Upper lobe of left lung (tissue), 4 donors: ENCODE measurements around the gene AHDC1.

ENCODE experiments used
- CTCF ChIP-seq, 6 experiments: fragments of 450-650 bp in 4 of 6; fragments of 200-600 bp in 2 of 6; sonication (generic) in 2 of 6; IDR thresholded peaks; one replicate each; pipeline ENCODE4 v1.5.1; 2016 to 2019; ENCODE audit warnings: antibody characterized with exemption in 6 of 6
- EP300 ChIP-seq, 4 donors: sonication (generic); formaldehyde crosslinking; IDR thresholded peaks; one replicate each; pipeline ENCODE4 v1.5.1; 2017; ENCODE audit warnings: antibody characterized with exemption in 4 of 4, control low read depth in 2 of 4

GRCh38 chr1:27544834-27545233 is 59.1 kb downstream of the AHDC1 start:
- no peak for TF ChIP-seq CTCF (IDR thresholded peaks at IDR 0.05)
- TF ChIP-seq EP300 (IDR thresholded peaks at IDR 0.05) = no peak
